Right ventricle myocardium inferior (tissue), 1 donor: ENCODE measurements around the gene CCDC89. TPM values are rescaled to one million over a fixed set of nuclear protein-coding genes. Genes with fewer than 3 reads are reported as not detected.
"Not testable (repeated sequence)": the region's sequence is repeated elsewhere in the genome, so short reads cannot be mapped to it uniquely, and the experiment has no call there.

Experiments used
- ATAC-seq: fragments of 200-7000 bp; cut with Tn5 transposase; one replicate; pipeline ENCODE4 v1.9.1; 2020; ENCODE audit warnings: mild to moderate bottlenecking, moderate library complexity
- DNase-seq: peaks from one replicate; pipeline ENCODE4 v3.0.0; 2021; ENCODE audit errors: missing footprints
- intact Hi-C: fragments of 100-400 bp; cut with DNase I; formaldehyde crosslinking; loops from one replicate; pipeline ENCODE4 v1.11.0; 2022
- total RNA-seq: library from RNA; stranded (reverse); fragmentation: NEBNext Ultra II Directional; extraction: Animal tissue kit (Norgen Biotek cat#: 25700); gene quantifications from one replicate; pipeline ENCODE4 v1.2.1, GENCODE V29; 2021
- donor health status: DM: no; HTN: yes; CAD: no; lungs with severe emphysema.

Gene CCDC89
- total RNA-seq, 1 donor from 2014 or later: 0.22 TPM

- ATAC-seq: no peak
- DNase-seq: no peak
- intact Hi-C loops: no loop called here
Measured at GRCh38 chr11:85663080-85663752, 22.8 kb downstream of the CCDC89 start.

DNA sequence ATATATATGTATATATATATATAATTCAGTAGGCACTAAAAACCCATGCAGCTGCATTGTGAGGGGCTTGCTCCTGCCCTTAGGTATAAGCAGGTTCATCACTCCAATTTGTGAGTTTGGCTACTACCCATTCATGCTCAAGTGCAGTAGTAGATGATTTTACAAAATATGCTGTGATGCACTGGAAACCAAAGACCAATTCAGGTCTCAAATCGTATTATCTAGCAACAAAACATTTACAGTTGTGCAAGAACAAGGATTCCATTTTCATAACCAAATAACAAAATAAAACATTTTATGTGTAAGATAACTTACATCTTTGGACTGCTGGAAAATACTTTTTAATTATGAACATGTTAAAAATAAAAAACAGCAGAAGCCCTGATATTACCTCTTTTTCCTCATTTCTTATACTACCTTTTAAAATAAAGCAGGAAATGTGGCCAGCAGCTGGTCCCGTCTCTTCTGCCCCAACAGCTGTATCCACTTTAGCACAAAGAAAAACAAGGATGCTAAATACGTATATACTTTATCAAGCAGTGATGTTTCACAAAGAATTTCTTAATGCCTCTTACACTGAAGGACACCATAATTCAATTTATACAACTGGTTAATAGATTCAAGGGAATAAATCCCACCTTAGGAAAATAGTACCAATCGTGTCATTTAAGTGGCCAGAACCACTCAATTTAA, 23.9 kb downstream of the CCDC89 start:
- intact Hi-C loops: no loop called here
- ATAC-seq: no peak
- DNase-seq: no peak

DNA sequence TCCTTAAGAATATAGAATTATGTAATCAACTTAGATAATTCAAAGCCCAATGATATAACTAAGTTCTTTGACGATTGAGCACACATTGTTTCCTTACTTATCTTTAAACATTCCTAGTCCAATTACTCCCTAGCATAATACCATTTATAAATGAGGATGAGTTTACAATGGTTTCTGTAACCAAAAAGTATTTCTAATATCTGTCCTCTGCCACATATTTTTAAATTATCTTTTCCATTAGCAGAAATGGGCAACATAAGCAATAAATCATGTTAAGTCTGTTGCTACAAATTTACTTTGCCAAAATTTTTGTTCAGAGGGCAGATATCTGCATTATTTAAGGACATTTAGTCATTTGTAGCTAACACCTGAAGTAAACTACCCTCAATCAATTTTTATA, 27.8 kb downstream of the CCDC89 start:
- ATAC-seq: no peak
- no peak for DNase-seq
- intact Hi-C loops: loop anchor here (10.0 kb wide), 1 partner anchor 407 kb away; the partner anchor contains the start of gene PICALM

- intact Hi-C loops: loop anchor here (10.0 kb wide), 1 partner anchor 408 kb away; the partner anchor contains the start of gene PICALM
- no peak for DNase-seq
- no peak for ATAC-seq
Measured at GRCh38 chr11:85656777-85657176, 29.2 kb downstream of the CCDC89 start.

- intact Hi-C loops: loop anchor here (10.0 kb wide), 1 partner anchor 410 kb away; the partner anchor contains the start of gene PICALM
- DNase-seq, ATAC-seq: not testable (repeated sequence)
Measured at GRCh38 chr11:85654343-85654742, 31.7 kb downstream of the CCDC89 start.

DNA sequence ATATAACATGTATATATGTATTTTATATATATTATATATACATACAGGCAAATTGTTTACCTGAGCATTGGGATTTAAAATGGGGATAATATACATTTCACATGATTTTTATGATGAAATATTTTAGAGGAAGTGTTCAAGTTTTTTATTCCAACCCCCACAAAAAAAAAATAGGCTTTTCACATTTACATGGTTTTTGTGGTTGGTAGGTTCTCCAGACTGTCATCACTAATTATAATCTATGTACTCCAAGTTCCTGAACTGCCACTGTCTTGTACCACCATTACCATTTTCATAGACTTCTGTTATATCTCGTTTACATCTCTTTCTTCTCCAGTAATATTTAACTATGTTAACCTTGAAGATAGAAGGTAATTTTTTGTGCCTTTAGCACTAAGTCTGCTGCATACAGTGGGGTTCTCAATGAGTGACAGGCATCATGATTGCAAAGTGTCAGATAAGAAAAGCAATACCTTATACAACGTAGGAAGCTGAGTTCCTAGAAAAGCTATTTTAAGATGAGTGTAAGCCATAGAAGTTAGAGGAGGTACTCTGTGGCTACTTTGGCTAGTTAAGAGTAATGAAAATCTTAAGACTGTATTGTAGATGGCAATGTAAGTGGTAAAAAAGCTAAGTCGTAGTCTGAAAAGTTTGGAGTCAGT, 33.1 kb downstream of the CCDC89 start:
- intact Hi-C loops: loop anchor here (10.0 kb wide), 1 partner anchor 412 kb away; the partner anchor contains the start of gene PICALM
- no peak for DNase-seq
- ATAC-seq: no peak

DNA sequence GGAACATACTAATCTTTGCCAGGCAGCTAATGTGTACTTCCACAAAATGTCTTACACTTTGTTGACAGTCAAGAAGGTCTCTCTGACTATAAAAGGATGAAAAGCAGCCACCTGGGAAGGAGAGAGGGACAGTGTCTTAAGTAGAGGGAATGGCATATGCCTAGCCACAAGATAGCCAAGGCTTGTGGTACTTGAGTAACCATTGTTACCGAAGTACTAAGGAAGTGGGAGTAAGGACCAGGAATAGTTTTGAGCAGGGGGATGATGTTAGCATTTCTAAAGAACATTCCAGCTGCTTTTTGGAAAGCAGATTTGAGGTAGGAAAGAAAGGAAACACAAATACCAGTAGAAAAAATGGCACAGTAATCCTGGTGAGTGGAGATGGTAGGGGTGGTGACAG, 34.9 kb downstream of the CCDC89 start:
- no peak for ATAC-seq
- no peak for DNase-seq
- intact Hi-C loops: loop anchor here (10.0 kb wide), 1 partner anchor 414 kb away; the partner anchor contains the start of gene PICALM

- DNase-seq (peak; percentile 96), ATAC-seq (peak; percentile 99)
- intact Hi-C loops: loop anchor here (2.0 kb wide), 1 partner anchor 19 kb away; the partner anchor contains the start of gene TMEM126B
Measured at GRCh38 chr11:85647604-85648299, 38.2 kb downstream of the CCDC89 start, which contains the start of gene TMEM126A. TSS of gene TMEM126A (plus strand) at chr11:85647967. CDS start at chr11:85650256, 2,289 bp downstream.

DNA sequence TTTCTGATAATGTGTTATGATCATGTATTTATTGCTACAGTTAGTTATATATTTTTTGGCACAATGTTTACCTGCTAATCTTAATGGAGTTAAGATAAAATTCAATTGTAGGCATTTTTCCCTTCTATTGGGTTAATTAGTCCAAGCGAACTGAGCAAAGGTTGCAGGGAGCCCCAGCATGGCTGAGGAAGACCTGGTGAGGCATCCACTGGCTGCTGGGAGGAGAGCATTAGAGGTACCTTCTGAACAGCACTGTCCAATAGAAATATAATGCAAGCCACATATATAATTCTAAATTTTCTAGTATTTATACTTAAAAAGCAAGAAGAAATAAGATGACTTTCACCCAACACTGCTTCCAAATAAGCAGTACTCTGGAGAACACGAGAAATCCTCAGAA, 38.9 kb downstream of the CCDC89 start:
- ATAC-seq (no peak), DNase-seq (no peak)
- intact Hi-C loops: loop anchor here (2.0 kb wide), 1 partner anchor 18 kb away; the partner anchor contains the start of gene TMEM126B

GRCh38 chr11:85643191-85643614, 42.8 kb downstream of the CCDC89 start:
- intact Hi-C loops: no loop called here
- DNase-seq (no peak), ATAC-seq (peak; percentile 38)

- ATAC-seq (no peak), DNase-seq (no peak)
- intact Hi-C loops: no loop called here
Measured at GRCh38 chr11:85634747-85635146, 51.2 kb downstream of the CCDC89 start.

Other genes starting within 250 kb of the CCDC89 start
- 5.7 TPM for gene DLG2, start 58.9 kb downstream of the CCDC89 start, total RNA-seq
- gene TMEM126B, start 57.6 kb downstream of the CCDC89 start, total RNA-seq: 64.3 TPM
- gene TMEM126A, start 38.2 kb downstream of the CCDC89 start, total RNA-seq: 77.9 TPM
- gene CREBZF, start 21.1 kb downstream of the CCDC89 start, total RNA-seq: 12.5 TPM
- gene SYTL2, start 124.9 kb upstream of the CCDC89 start, total RNA-seq: 2.4 TPM
- gene CCDC83, start 169.2 kb upstream of the CCDC89 start, total RNA-seq: not detected